GM21526 (cell line): ENCODE measurements around the gene EFCAB12.

Experiments used
- ATAC-seq: cut with Tn5 transposase; IDR thresholded peaks from one replicate; pipeline ENCODE4 v1.9.1; 2021; ENCODE audit warnings: moderate library complexity; ENCODE audit not compliant: unreplicated experiment, low FRiP score

Gene EFCAB12

DNA sequence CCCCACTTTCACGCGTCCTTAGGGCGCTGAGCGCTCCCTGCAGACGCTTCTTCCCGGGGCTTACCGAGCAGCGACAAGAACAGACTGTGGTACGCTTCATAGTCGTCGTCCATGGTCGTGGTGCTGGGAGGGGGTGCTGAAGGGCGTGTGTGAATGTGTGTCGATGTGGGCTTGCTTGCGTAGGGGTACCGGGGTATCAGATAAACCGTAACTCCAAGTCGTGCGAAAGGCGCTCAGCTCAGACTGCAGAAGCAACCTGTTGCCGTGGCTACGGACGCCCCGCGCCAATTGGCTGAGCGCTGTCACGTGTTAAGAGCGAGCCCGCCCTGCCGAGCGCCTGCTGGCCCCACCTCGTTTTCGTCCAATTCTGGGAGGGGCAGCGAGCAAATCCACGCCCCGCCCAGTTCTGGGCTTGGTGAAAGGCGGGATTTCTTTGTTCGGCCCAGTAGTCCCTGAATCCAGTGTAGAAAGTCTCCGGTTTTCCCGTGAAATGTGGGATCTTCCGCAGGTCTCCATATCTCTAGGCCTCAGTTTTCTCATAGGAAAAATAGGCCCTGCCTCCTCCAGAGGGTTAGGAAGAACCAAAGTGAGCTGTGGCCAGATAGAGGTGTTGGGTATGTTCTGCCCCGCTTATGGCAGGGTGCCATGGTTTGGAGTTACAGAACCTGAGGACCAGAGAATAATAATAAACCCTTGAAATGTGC lies at the start of gene EFCAB12:
Gene EFCAB12 (minus strand): TSS at position 261 of the 704 bp plus-strand sequence. CDS start 148 bp downstream, at position 113.
- ATAC-seq, result peak; percentile 72

DNA sequence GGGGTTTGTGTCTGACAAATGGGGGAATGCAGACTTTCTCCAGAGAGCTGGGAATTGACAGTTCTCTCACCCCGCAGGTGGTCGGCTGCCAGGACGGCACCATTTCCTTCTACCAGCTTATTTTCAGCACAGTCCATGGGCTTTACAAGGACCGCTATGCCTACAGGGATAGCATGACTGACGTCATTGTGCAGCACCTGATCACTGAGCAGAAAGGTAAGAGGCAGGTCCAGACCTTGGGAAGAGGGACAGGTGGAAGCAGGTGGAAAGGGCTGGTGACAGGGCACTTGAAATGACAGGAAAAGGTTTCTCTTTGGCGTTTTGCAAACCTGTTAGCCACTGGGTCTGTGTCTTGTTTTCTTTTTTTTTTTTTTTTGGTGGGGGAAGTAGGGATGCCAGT lies 48.1 kb upstream of the EFCAB12 start:
- ATAC-seq, result no peak

DNA sequence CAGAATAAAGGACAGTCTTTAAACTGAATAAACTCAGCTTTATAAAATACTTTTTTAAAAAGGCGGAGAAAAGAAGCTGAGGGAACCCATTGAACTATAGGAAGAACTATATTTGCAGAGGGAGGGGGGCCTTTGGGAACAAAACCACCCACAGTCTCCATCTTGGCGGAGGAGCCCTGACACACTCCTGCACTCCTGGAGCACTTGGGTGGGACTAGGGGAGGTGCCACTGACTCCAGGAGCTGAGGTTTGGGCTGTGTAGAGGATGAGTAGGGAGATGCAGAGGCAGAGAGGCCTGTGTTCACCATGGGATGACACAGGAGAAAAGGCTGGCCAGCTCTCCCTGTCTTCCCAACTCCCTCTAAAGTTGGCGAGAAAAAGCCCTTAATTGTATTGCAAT lies 47.4 kb upstream of the EFCAB12 start:
- no peak for ATAC-seq

DNA sequence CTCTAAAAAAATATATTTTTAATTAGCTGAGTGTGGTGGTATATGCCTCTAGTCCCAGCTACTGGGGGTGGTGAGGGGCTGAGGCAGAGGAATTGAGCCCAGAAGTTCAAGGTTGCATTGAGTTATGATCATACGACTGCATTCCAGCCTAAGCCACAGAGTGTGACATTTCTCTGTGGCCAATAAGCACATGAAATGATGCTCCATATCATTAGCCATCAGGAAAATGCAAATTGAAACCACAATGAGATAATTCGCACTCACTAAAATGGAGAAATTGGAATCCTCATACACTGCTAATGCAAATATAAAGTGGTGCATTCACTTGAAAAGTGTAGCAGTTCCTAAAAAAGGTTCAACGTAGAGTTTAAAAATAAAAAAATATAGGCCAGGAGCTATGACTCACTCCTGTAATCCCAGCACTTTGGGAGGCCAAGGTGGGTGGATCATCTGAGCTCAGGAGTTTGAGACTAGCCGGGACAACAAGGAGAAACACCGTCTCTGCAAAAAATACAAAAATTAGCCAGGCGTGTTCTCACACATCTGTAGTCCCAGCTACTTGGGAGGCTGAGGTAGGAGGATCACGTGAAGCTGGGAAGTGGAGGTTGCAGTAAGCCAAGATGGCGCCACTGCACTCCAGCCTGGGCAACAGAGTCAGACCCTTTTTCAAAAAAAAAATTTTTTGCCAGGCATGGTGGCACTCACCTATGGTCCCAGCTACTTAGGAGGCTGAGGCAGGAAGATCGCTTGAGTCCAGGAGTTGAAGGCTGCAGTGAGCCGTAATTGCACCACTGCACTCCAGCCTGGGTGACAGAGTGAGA lies 46.8 kb upstream of the EFCAB12 start:
- ATAC-seq, result no peak

DNA sequence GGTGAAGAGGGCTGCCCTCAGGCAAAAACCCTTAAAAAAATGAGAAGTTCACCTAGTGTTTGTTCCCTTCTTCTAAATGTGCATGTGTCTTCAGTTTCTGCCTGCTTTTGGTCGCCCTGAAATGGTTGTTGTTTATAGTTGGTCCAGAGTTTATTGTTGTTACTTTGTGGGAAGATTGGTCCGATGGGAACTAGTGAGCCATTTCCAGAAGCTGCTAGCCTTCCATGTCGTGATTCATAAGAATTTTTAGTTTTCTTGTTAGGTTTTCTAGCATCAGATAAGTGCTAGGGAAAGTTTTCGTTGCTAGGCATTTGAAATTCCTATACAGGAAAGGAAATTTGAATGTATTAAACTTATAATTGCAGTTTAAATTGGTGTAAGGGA lies 45.3 kb upstream of the EFCAB12 start:
- no peak for ATAC-seq

DNA sequence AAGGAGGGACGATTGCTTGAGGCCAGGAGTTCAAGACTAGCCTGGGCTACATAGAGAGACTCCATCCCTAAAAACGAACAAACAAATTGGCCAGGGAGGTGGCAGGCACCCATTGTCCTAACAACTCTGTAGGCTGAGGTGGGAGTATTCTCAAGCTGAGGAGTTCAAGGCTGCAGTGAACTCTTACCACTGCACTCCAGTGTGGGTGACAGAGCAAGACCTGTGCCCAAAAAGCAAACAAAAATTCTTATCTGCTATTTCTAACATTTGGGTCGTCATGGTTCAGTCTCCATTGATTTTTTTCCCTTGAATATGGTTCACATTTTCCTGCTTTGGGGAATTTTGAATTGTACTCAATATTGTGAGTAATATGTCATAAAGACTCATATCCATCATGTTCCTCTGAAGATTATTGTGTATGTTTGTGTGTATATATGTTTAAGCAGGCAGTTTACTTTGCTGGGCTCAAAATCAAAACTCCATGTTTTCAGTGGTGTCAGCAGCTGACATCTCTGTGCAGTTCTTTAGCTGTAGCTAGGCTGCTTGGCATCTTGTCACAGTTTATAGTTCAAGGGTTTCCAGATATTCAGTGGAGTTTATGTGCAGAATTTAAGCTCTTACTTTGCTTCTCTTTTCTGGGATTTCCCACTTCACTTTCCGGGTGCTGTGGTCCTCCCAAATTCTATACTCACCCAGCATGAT lies 44.8 kb upstream of the EFCAB12 start:
- ATAC-seq, result no peak

DNA sequence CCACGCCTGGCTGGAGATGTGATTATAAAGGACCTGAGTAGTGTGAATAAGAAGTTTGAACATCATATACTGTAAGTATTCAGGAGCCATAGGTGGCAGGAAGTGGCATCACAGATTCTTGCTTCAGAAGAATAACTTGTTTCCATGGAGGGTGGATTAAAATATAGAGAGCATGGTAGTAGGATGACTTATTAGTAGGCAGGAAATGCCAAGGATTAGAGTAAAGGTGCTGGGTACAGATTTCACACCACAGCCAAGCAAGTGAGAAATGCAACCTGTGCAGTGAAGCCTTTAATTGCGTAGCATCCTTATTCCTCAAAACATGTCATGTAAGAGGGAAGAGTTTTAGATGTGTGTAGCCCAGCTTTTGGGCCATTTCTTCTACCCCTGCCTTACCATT lies 42.4 kb upstream of the EFCAB12 start:
- no peak for ATAC-seq

DNA sequence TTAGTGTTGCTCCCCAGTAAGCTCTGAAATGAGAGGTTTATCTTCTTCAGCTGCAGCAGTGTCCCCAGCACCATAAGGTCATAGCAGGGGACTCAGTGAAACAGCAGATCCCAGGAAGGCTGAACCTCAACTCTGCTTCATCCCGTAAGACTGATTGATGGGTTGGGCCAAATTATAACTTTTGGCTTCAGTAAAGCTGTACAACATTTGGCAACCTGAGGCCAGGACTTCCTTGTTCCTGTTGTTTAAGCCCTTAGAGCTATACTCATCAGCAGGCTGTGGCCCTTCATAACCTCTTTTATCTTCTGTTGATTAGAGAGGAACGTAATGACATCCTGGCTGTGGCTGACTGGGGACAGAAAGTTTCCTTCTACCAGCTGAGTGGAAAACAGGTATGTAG lies 40.6 kb upstream of the EFCAB12 start:
- ATAC-seq, result no peak

DNA sequence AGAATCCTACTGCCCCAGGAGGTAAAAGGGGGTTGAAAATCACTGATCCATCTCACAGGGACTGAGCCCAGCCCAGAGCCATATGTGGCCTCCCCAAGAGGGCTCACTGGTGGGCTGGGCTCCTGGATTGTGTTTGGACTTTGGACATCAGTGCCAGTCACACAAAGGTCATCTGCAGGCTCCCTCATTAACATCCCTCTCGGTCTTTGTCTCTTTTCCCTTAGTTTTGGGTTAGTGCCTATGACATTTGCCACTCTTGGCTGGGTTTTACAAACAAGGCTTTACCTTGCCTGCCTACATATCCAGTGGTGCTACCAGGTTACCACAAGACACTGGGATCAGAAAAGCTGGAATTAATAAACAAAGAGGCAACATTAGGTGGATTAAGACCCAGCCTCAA lies 39.5 kb upstream of the EFCAB12 start:
- no peak for ATAC-seq

DNA sequence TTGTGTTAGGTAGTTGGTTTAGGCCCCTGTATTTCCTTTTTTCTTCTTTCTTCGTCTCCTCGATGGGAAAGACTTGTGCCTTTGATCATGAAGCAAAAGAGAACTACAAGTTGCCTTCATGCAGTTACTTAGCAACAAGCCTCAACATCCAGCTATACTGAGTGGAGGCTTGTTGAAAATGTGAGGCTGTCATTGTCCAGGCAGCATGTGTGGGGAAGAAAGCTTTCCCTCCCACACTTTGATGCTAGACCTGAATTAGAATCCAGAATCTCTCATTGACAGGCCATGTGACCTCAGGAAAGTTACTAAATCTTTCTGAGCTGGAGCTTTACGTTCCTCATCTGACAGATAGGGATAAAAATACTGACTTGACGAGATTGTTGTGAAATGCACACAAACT lies 35.3 kb upstream of the EFCAB12 start:
- ATAC-seq, result no peak

DNA sequence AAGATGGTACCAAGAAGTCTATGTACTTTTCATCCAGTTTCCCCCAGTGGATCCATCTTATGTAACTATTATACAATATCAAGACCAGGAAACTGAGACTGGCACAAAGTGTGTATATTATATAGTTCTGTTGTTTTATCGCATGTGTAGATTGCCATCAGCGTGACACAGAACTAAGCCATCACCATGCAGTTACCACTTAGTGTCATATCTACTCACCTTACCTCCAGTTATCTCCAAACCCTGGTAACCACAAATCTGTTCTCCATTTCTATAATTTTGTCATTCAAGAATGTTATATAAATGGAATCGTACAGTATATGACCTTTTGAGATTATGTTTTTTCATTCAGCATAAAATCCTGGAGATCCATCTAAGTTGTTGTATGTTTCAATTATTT lies 34.7 kb upstream of the EFCAB12 start:
- no peak for ATAC-seq

DNA sequence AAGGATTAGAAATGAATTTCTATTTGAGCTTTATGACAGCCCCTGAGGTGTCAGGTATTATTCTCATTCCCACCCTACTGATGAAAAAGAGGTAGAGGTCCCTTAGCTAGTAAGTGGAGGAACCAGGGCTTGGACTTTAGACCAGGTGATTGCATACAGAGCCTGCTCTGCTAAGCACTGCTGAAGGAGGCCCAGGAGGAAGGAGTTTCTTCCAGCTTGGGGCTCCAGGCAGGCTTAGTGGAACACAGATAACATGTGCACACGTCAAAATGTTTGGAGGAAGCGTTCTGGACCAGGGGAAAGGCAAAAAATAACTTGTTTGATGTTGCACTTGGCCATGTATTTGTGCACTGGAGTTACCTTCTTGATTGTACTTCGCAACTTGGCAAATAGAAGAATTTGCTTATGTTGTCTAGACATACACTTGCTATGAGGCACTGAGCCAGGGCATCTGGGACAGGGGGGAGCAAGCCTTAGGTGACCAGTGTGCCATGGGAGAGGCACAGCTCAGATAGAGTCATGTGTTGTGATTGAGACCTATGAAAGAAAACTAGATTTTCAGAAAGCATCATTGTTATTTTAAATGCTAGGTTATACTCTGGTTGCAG lies 34.0 kb upstream of the EFCAB12 start:
- no peak for ATAC-seq

DNA sequence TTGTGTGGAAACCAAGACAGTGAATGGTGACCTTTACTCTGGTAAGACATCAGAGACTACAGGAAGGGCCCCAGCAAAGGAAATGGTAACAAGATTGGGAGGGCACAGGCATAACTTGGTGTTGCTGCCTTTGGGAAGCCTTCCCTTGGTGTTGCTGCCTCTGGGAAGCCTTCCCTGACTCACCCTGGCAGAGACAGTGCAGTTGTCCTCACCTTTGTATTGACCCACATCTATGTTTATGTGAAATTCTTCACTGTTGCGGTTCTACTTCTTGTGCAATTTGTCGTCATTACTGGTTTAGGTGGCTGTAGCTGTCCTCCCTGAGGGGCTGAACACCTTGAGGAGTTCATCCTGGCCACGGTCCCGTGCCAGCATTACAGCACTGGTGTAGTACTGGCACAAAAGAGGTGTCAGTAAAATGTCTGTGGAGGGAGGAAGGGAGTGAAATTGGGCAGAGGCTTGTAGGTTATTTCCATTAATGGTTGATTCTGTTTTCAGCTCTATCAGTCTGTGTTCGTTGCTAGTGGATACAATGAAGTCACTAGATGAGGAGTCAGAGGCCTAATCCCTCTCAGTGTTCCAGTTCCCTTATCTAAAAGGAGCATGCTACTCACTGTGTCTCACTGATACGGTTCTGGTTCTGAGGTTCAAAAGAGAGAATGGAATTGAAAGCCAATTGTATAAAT lies 33.2 kb upstream of the EFCAB12 start:
- no peak for ATAC-seq

DNA sequence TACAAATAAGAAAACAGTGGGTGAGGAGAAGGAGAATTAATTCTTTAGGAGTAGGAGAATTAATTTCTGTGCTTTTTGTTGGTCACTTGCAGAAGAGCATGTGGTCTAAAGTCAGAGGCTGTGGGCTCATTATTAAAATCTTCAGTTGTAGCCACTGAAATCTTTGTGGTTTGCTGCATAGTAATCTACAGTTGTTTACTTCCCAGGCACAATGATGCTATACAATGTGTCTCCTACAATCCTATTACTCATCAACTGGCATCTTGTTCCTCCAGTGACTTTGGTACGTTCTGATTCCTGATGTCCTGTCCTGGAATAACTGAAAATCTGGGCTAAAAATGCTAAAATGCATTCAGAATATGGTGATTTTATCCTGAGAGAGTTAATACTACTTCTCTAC lies 32.6 kb upstream of the EFCAB12 start:
- ATAC-seq, result no peak

DNA sequence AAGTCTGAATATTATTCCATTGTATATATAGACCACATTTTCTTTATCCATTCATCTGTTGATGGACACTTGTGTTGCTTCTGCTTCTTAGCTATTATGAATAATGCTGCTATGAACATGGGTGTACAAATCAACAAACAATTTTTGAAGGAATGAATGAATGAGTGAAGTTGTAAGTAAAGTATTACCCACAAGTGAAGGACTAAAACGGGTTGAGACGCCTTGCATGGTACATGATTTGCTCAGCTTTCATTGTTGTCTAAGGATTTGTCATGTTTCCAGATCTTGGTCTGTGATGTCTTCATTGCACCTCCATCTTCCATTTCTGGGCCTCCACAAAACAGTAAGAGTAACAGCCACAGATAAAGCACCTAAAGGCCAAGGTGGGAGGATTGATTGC lies 32.1 kb upstream of the EFCAB12 start:
- ATAC-seq, result no peak

DNA sequence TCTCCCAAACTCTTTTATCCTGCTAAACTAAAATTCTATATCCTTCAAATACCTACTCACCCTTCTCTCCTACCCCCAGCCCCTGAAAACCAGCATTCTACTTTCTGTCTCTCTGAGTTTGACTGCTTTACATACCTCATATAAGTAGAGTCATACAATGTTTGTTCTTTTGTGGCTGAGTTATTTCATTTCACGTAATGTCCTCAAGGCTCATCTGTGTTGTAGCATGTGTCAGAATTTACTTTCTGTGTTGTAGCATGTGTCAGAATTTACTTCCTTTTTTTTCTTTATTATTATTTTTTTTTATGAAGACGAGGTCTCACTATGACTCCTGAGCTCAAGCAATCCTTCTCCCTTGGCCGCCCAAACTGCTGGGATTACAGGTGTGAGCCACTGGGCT lies 31.7 kb upstream of the EFCAB12 start:
- no peak for ATAC-seq

DNA sequence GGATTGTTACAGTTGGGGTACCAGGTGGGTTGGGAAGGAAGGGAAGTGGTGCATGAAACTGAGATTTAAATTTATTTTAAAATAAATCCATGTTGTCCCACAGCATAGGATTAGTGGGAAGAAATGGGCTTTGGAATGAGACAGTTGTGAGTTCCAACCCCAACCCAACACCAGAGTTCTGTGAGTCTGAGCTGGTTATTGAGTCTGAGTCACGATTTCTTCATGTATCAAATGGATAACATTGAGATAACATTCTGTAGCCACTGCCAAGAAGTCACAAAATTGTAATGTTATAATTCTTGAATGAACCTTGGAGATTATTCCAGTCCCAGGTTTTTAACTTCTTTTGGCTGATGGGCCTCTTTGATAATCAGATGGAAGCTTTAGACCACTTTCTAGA lies 25.3 kb upstream of the EFCAB12 start:
- ATAC-seq, result no peak

DNA sequence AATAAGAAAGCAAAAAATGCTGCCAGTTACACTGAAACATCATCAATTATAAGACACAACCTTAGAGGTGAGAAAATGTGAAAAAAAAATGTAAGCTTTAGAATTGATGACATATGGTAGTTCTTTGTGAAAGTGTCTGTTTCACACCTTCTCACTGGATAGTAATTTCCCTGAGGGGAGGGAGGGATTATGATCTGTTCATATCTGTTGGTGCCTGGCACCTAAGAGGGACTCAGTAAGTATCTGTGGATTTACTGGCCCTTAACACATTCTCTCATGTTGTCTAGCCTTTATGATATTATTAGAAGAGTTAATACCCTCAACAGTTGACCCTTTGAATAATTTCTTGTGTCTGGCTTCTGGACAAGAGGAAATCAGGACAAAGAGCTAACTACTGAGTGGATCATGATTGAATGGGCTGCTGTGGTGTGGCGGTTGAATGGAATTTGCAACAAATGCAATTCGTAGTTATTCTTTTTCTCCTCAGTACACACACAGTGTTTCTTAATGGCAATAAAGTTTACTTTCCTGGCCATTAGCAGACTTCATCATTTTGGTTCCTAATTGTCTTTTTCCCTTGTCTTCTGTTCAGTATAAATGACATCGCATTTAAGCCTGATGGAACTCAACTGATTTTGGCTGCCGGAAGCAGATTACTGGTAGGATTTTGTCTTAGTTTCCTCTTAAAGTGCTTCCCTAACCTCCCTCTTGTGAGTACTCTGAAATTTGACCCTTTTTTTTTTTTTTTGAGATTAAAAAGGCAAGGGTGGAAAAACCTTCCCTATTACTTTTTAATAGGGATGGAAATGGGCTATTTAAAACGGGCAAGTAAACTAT lies 21.1 kb upstream of the EFCAB12 start:
- ATAC-seq, result no peak

DNA sequence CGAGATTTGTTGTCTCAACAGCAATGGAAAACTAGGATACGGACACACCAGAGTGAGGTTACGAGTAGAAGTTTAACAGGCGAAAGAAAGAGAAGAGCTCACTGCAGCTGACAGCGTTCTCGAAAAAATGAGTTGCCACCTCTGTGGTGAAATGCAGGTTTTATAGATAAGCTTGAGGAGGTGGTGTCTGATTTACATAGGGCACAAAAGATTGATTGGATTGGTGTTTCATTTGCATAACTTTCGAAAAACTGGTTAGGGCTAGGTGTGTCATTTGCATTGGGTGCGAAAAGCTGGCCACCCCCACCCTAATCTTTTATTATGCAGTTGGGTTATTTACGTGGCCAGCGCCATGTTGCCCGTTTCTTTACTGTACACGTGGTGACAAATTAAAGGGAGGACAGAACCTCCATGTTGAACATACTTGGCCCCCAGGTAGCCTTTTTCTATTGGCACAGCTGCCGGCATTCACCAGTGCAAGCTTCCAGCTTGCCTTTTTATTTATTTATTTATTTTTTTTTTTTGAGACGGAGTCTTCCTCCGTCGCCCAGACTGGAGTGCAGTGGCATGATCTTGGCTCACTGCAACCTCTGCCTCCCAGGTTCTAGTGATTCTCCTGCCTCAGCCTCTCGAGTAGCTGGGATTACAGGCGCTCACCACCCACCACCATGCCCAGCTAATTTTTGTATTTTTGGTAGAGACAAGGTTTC lies 19.9 kb upstream of the EFCAB12 start:
- ATAC-seq, result no peak
